MM.1S (cell line): ENCODE measurements around the gene KCNJ5.

Experiments used
- DNase-seq: peaks from one replicate; pipeline ENCODE4 v3.0.0-alpha.2; 2015
- H2AFZ ChIP-seq: fragments of 300-600 bp; sonication (generic); 2 replicates; pipeline ENCODE4 v1.6.0; 2016; ENCODE audit warnings: antibody characterized with exemption, low read length
- H3F3A ChIP-seq: fragments of 300-600 bp; sonication (generic); 2 replicates; pipeline ENCODE4 v1.6.1; 2016; ENCODE audit warnings: mild to moderate bottlenecking, antibody characterized with exemption, low read length, moderate library complexity, mixed read lengths; ENCODE audit not compliant: insufficient read depth
- H3K27ac ChIP-seq: fragments of 300-600 bp; sonication (generic); 2 replicates; pipeline ENCODE4 v1.5.1; 2016; ENCODE audit warnings: mild to moderate bottlenecking, low read length
- H3K27me3 ChIP-seq: fragments of 300-600 bp; sonication (generic); replicated peaks from 2 replicates; pipeline ENCODE4 v1.6.0; 2016; ENCODE audit warnings: low read length; ENCODE audit not compliant: insufficient read depth
- H3K36me3 ChIP-seq: fragments of 300-600 bp; sonication (generic); replicated peaks from 2 replicates; pipeline ENCODE4 v1.6.1; 2016; ENCODE audit warnings: mild to moderate bottlenecking, low read length, mixed read lengths; ENCODE audit not compliant: insufficient read depth
- H3K4me1 ChIP-seq: fragments of 300-600 bp; sonication (generic); 2 replicates; pipeline ENCODE4 v1.6.1; 2016; ENCODE audit warnings: low read length, mixed read lengths
- H3K4me2 ChIP-seq: fragments of 300-600 bp; sonication (generic); 2 replicates; pipeline ENCODE4 v1.6.0; 2016; ENCODE audit warnings: low read depth, low read length
- H3K4me3 ChIP-seq: fragments of 300-600 bp; sonication (generic); 2 replicates; pipeline ENCODE4 v1.5.1; 2016; ENCODE audit warnings: low read length, mixed read lengths
- H3K79me2 ChIP-seq: fragments of 300-600 bp; sonication (generic); 2 replicates; pipeline ENCODE4 v1.6.1; 2016; ENCODE audit warnings: mixed run types, low read length, mixed read lengths
- H3K9ac ChIP-seq: fragments of 300-600 bp; sonication (generic); 2 replicates; pipeline ENCODE4 v1.6.1; 2016; ENCODE audit warnings: low read length, mixed read lengths
- H3K9me2 ChIP-seq: fragments of 300-600 bp; sonication (generic); replicated peaks from 2 replicates; pipeline ENCODE4 v1.6.1; 2016; ENCODE audit warnings: mild to moderate bottlenecking, low read length, mixed read lengths; ENCODE audit not compliant: insufficient read depth
- H3K9me3 ChIP-seq: fragments of 300-600 bp; sonication (generic); replicated peaks from 2 replicates; pipeline ENCODE4 v1.6.1; 2016; ENCODE audit warnings: mild to moderate bottlenecking, low read length, mixed read lengths; ENCODE audit not compliant: insufficient read depth
- H4K20me1 ChIP-seq: fragments of 300-600 bp; sonication (generic); 2 replicates; pipeline ENCODE4 v1.6.1; 2016; ENCODE audit warnings: mild to moderate bottlenecking, low read length, moderate library complexity, mixed read lengths; ENCODE audit not compliant: insufficient read depth
- EZH2 ChIP-seq: fragments of 300-600 bp; sonication (generic); optimal IDR thresholded peaks from 2 replicates; pipeline ENCODE3; 2017; ENCODE audit warnings: low read depth, mild to moderate bottlenecking, antibody characterized with exemption, low read length, mixed read lengths
- EZH2phosphoT487 ChIP-seq: fragments of 300-600 bp; sonication (generic); IDR thresholded peaks from 2 replicates; pipeline ENCODE4 v1.6.1; 2018; ENCODE audit warnings: antibody characterized with exemption, low read length
- TF ChIP-seq, protein P1 (sequence below): fragments of 300-600 bp; sonication (generic); IDR thresholded peaks from 2 replicates; pipeline ENCODE4 v1.5.1; 2016; ENCODE audit warnings: antibody characterized with exemption, low read length, mixed read lengths

Gene KCNJ5

DNA sequence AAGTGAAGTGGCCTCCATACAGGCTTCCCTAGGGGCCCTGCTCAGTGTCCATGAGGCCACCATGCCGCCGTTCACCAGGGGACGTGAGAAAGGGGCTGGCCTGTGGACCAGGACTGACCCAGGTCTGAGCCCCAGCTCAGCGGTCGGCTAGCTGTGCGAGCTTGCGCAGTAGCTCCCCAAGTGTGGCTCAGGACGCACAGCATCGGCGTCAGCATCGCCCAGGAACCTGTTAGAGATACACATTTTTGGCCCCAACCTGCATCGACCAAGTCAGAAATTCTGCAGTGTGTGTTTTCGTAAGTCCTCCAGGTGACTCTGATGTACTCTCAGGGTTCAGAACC is 51.1 kb downstream of the KCNJ5 start:
- no peak for DNase-seq
- Histone ChIP-seq H3K4me3 (no peak overlapping the region), H3K4me1 (no peaks in the 10 kb centered on the region), H3K4me2 (no peak overlapping the region), H3F3A (no peaks in the 10 kb centered on the region; the same call in 1 of the 2 replicates), H2AFZ (no peak overlapping the region), H3K9ac (no peak overlapping the region), H3K36me3 (no peaks in the 10 kb centered on the region), H4K20me1 (no peaks in the 10 kb centered on the region), H3K27ac (no peak overlapping the region), H3K9me2 (no peaks in the 10 kb centered on the region), H3K9me3 (no peaks in the 10 kb centered on the region), H3K27me3 (no peaks in the 10 kb centered on the region; the same call in 1 of the 2 replicates), H3K79me2 (no peaks in the 10 kb centered on the region)
- TF ChIP-seq EZH2 (no peak), EZH2phosphoT487 (no peak)
- TF ChIP-seq, protein P1, sequence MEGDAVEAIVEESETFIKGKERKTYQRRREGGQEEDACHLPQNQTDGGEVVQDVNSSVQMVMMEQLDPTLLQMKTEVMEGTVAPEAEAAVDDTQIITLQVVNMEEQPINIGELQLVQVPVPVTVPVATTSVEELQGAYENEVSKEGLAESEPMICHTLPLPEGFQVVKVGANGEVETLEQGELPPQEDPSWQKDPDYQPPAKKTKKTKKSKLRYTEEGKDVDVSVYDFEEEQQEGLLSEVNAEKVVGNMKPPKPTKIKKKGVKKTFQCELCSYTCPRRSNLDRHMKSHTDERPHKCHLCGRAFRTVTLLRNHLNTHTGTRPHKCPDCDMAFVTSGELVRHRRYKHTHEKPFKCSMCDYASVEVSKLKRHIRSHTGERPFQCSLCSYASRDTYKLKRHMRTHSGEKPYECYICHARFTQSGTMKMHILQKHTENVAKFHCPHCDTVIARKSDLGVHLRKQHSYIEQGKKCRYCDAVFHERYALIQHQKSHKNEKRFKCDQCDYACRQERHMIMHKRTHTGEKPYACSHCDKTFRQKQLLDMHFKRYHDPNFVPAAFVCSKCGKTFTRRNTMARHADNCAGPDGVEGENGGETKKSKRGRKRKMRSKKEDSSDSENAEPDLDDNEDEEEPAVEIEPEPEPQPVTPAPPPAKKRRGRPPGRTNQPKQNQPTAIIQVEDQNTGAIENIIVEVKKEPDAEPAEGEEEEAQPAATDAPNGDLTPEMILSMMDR = no peak

DNA sequence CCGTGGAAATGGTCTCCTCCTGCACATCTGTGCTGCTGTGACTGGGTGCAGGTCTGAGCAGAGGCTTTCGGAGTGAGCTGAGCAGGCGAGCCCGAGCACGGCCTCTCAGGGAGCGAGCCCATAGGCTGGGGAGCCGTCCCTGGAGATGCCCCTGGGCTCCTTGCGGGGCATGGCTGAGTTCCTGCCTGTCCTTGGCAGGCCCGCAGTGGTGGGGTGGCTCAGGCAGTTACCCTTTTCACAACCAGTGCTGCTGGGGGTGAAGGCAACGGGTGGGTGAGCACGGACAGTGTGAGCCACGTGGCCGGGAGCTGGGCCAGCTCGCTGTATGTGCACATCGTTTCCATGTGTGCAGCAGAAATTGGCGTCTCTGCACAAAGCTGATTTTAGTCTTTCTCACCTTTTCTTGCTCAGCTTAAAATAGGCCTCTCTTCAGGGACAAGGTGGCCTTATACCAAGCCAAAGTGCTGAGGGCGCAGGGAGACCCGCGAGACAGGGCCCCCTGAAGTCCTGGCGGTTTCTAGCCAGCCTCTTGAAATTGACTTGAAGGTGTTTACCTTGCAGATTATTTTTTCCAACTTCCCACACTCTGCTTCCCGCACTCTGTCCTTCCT is 51.8 kb downstream of the KCNJ5 start, which contains the start of gene TP53AIP1:
TP53AIP1 (minus strand) TSS at position 55 of the 611 bp plus-strand sequence. CDS start 5,053 bp downstream, outside the sequence.
- TF ChIP-seq, protein P1 = no peak
- TF ChIP-seq EZH2 (no peak), EZH2phosphoT487 (no peak)
- no peak within 1 kb of the TSS for H3K9ac ChIP-seq
- no peak within 1 kb of the TSS for H2AFZ ChIP-seq
- no peaks in the 10 kb centered on the region for H3K9me2 ChIP-seq
- H3F3A ChIP-seq = no peaks in the 10 kb centered on the region; the same call in 1 of the 2 replicates
- no peak within 1 kb of the TSS for H3K4me3 ChIP-seq
- no peaks in the 10 kb centered on the region; the same call in 1 of the 2 replicates for H3K27me3 ChIP-seq
- no peaks in the 10 kb centered on the region for H3K9me3 ChIP-seq
- no peak within 1 kb of the TSS for H3K4me2 ChIP-seq
- DNase-seq = no peak
- no peak within 1 kb of the TSS for H3K27ac ChIP-seq
- H3K4me1 ChIP-seq = no peaks in the 10 kb centered on the region
- H3K36me3 ChIP-seq = no peaks in the 10 kb centered on the region
- no peaks in the 10 kb centered on the region for H3K79me2 ChIP-seq
- no peaks in the 10 kb centered on the region for H4K20me1 ChIP-seq

- Histone ChIP-seq H3K9me2 (no peaks in the 10 kb centered on the region), H3K79me2 (no peaks in the 10 kb centered on the region), H3K9me3 (no peaks in the 10 kb centered on the region)
Observed at GRCh38 chr11:128943428-128943976, 52.3 kb downstream of the KCNJ5 start.

More at GRCh38 chr11:128943428-128943976, 52.3 kb downstream of the KCNJ5 start:
- DNase-seq = no peak
- Histone ChIP-seq H3K4me3 (no peak overlapping the region), H3K4me2 (no peak overlapping the region), H3K9ac (no peak overlapping the region), H3K27ac (no peak overlapping the region), H3K27me3 (no peaks in the 10 kb centered on the region; the same call in 1 of the 2 replicates), H3K36me3 (no peaks in the 10 kb centered on the region), H3K4me1 (no peaks in the 10 kb centered on the region), H3F3A (no peaks in the 10 kb centered on the region; the same call in 1 of the 2 replicates), H4K20me1 (no peaks in the 10 kb centered on the region), H2AFZ (no peak overlapping the region)
- TF ChIP-seq, protein P1 = no peak
- TF ChIP-seq EZH2 = no peak
- no peak for TF ChIP-seq EZH2phosphoT487
